HL-60 (cell line): Measurements from ENCODE around the gene HINT2.

ENCODE experiments used
- GABPA ChIP-seq: IDR thresholded peaks from 2 replicates; pipeline ENCODE4 v1.6.1; 2012; ENCODE audit warnings: low read depth
- POLR2AphosphoS5 ChIP-seq: IDR thresholded peaks from 2 replicates; pipeline ENCODE4 v1.6.1; 2012; ENCODE audit warnings: low read depth
- SPI1 ChIP-seq: IDR thresholded peaks from 2 replicates; pipeline ENCODE4 v1.6.1; 2012; ENCODE audit warnings: low read depth, mild to moderate bottlenecking, borderline replicate concordance
- TF ChIP-seq, protein P1 (sequence below): IDR thresholded peaks from one replicate; pipeline ENCODE4 v1.5.1; 2011; ENCODE audit warnings: low read length, control low read depth, inconsistent platforms; ENCODE audit not compliant: insufficient read depth
- TF ChIP-seq, protein P2 (sequence below): IDR thresholded peaks from 2 replicates; pipeline ENCODE4 v1.6.1; 2012; ENCODE audit warnings: low read depth; ENCODE audit not compliant: insufficient replicate concordance

DNA sequence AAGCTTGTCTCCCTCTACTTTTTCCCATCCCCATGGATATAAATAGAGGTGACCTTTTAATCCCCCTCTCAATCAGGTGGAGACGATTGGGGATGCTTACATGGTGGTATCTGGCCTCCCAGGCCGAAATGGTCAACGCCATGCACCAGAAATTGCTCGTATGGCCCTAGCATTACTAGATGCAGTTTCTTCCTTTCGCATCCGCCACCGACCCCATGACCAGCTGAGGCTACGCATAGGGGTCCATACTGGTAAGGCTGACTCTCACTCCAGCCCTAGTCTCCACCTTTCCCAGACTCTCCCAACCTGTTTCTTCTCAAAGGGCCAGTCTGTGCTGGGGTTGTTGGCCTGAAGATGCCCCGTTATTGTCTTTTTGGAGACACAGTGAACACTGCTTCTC, 6.4 kb downstream of the HINT2 start:
- TF ChIP-seq, protein P1, sequence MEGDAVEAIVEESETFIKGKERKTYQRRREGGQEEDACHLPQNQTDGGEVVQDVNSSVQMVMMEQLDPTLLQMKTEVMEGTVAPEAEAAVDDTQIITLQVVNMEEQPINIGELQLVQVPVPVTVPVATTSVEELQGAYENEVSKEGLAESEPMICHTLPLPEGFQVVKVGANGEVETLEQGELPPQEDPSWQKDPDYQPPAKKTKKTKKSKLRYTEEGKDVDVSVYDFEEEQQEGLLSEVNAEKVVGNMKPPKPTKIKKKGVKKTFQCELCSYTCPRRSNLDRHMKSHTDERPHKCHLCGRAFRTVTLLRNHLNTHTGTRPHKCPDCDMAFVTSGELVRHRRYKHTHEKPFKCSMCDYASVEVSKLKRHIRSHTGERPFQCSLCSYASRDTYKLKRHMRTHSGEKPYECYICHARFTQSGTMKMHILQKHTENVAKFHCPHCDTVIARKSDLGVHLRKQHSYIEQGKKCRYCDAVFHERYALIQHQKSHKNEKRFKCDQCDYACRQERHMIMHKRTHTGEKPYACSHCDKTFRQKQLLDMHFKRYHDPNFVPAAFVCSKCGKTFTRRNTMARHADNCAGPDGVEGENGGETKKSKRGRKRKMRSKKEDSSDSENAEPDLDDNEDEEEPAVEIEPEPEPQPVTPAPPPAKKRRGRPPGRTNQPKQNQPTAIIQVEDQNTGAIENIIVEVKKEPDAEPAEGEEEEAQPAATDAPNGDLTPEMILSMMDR = no peak
- TF ChIP-seq POLR2AphosphoS5 (no peak), GABPA (no peak), SPI1 (no peak)
- TF ChIP-seq, protein P2, sequence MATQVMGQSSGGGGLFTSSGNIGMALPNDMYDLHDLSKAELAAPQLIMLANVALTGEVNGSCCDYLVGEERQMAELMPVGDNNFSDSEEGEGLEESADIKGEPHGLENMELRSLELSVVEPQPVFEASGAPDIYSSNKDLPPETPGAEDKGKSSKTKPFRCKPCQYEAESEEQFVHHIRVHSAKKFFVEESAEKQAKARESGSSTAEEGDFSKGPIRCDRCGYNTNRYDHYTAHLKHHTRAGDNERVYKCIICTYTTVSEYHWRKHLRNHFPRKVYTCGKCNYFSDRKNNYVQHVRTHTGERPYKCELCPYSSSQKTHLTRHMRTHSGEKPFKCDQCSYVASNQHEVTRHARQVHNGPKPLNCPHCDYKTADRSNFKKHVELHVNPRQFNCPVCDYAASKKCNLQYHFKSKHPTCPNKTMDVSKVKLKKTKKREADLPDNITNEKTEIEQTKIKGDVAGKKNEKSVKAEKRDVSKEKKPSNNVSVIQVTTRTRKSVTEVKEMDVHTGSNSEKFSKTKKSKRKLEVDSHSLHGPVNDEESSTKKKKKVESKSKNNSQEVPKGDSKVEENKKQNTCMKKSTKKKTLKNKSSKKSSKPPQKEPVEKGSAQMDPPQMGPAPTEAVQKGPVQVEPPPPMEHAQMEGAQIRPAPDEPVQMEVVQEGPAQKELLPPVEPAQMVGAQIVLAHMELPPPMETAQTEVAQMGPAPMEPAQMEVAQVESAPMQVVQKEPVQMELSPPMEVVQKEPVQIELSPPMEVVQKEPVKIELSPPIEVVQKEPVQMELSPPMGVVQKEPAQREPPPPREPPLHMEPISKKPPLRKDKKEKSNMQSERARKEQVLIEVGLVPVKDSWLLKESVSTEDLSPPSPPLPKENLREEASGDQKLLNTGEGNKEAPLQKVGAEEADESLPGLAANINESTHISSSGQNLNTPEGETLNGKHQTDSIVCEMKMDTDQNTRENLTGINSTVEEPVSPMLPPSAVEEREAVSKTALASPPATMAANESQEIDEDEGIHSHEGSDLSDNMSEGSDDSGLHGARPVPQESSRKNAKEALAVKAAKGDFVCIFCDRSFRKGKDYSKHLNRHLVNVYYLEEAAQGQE = no peak
